ENCODE measurements around the gene GPX4. TPM values are rescaled to one million over a fixed set of nuclear protein-coding genes. Genes with fewer than 3 reads are reported as not detected.

GPX4 gene
- total and polyA plus RNA-seq, 7 donors = 269 to 662 (median 398) TPM

DNA sequence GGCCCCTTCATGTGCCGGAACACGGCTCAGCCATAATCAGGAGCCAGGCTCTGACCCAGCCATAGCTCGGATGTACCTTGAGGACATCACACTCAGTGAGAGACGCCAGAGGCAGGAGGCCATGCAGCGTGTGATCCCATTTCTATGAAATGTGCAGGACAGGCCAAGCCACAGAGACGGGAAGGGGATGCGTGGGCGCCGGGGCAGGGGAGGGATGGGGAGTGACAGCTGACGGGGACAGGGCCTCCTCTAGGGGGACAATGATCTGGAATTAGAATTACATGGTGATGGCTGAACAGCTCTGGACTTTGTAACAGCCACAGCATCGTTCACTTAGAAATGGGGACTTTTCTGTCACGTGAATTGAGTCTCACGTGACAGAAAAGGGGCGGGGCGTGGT, 35.3 kb downstream of the GPX4 start:
- Histone ChIP-seq H3K9me3 (no peaks in the 10 kb centered on the region), H3K4me3 (no peak overlapping the region), H3K27me3 (no peaks in the 10 kb centered on the region), H3K4me1 (peaks cover 0 to 21% (median 16%) of the 10 kb centered on the region in 4 donors), H3K27ac (no peak overlapping the region), H3K36me3 (peaks cover 0 to 21% (median under 1%) of the 10 kb centered on the region in 4 donors)
- TF ChIP-seq POLR2A (IDR thresholded peaks at IDR 0.05) (no peak), POLR2AphosphoS5 (IDR thresholded peaks at IDR 0.05) (no peak), EP300 (IDR thresholded peaks at IDR 0.05) (no peak)
- TF ChIP-seq, protein P1, sequence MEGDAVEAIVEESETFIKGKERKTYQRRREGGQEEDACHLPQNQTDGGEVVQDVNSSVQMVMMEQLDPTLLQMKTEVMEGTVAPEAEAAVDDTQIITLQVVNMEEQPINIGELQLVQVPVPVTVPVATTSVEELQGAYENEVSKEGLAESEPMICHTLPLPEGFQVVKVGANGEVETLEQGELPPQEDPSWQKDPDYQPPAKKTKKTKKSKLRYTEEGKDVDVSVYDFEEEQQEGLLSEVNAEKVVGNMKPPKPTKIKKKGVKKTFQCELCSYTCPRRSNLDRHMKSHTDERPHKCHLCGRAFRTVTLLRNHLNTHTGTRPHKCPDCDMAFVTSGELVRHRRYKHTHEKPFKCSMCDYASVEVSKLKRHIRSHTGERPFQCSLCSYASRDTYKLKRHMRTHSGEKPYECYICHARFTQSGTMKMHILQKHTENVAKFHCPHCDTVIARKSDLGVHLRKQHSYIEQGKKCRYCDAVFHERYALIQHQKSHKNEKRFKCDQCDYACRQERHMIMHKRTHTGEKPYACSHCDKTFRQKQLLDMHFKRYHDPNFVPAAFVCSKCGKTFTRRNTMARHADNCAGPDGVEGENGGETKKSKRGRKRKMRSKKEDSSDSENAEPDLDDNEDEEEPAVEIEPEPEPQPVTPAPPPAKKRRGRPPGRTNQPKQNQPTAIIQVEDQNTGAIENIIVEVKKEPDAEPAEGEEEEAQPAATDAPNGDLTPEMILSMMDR (IDR thresholded peaks at IDR 0.05) = no peak
- intact Hi-C loops (cut with DNase I) = no loop called here
- no peak for DNase-seq
- WGBS, 2 donors = 87 to 94% methylated on average over 15 of the region's 15 CpGs

DNA sequence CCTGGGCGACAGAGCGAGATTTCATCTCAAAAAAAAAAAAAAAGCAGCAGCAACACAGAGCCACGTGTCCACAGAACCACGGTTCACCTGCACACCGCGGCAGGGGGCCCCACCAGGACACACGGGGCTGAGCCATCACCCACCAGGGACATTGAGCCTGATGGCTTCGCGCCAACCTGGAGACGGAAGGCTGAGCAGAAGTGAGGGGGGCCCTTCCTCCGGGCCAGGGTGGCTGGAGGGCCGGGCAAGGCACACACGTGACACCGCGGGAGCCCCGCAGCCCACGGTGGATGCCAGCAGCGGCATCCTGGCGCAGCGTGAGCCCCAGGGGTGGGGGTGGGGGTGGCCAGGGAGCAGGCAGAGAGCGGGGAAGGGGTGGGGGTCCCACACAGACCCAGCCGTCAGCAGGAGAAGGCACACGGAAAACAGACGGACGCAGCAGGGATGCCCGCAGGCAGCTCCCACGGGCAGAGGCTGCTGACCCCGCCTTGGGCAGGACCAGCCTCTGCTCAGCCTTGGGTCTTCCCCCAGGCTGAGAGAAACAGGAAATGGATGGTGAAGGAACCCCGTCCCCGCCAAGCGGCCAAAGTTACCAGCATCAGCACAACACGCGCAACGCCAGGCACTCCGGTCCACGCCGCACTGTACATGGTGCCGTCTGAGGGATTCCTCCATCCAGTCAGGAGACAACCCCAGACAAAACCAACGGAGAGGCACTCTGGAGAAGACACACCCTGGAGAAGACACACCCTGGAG, 36.7 kb downstream of the GPX4 start:
- 95% methylated on average over 39 of the region's 39 CpGs for WGBS, 2 donors
- no peaks in the 10 kb centered on the region for H3K9me3 ChIP-seq
- H3K36me3 ChIP-seq = peaks cover 0 to 23% (median 2%) of the 10 kb centered on the region in 4 donors
- no peaks in the 10 kb centered on the region for H3K27me3 ChIP-seq
- intact Hi-C loops (cut with DNase I) = no loop called here
- no peak overlapping the region for H3K27ac ChIP-seq
- no peak overlapping the region for H3K4me3 ChIP-seq
- DNase-seq = no peak
- TF ChIP-seq POLR2AphosphoS5 (IDR thresholded peaks at IDR 0.05) = no peak
- no peak for TF ChIP-seq POLR2A (IDR thresholded peaks at IDR 0.05)
- TF ChIP-seq EP300 (IDR thresholded peaks at IDR 0.05) = no peak
- TF ChIP-seq, protein P1 (IDR thresholded peaks at IDR 0.05) = no peak
- H3K4me1 ChIP-seq = peaks cover 0 to 15% (median 14%) of the 10 kb centered on the region in 4 donors

DNA sequence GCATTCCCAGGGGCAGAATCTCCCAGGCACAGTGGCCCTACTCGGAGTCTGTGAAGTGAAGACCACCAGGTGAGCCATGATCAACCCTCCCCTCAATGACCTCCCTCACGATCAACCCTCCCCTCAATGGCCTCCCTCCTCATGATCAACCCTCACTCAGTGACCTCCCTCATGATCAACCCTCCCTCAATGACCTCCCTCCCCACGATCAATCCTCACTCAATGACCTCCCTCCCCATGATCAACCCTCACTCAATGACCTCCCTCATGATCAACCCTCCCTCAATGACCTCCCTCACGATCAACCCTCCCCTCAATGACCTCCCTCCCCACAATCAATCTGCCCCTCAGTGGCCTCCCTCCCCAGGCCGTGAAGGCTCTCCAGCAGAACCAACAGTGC, 38.1 kb downstream of the GPX4 start:
- 89 to 90% methylated on average over 5 of the region's 5 CpGs for WGBS, 2 donors
- no peak overlapping the region for H3K4me3 ChIP-seq
- intact Hi-C loops (cut with DNase I) = no loop called here
- peaks cover 0 to 33% (median 3%) of the 10 kb centered on the region in 4 donors for H3K36me3 ChIP-seq
- H3K4me1 ChIP-seq = peaks cover 0 to under 1% (median 0%) of the 10 kb centered on the region in 4 donors
- no peaks in the 10 kb centered on the region for H3K27me3 ChIP-seq
- TF ChIP-seq, protein P1 (IDR thresholded peaks at IDR 0.05) = no peak
- TF ChIP-seq POLR2AphosphoS5 (IDR thresholded peaks at IDR 0.05) (no peak), POLR2A (IDR thresholded peaks at IDR 0.05) (no peak), EP300 (IDR thresholded peaks at IDR 0.05) (no peak)
- no peak overlapping the region for H3K27ac ChIP-seq
- H3K9me3 ChIP-seq = no peaks in the 10 kb centered on the region
- no peak for DNase-seq

DNA sequence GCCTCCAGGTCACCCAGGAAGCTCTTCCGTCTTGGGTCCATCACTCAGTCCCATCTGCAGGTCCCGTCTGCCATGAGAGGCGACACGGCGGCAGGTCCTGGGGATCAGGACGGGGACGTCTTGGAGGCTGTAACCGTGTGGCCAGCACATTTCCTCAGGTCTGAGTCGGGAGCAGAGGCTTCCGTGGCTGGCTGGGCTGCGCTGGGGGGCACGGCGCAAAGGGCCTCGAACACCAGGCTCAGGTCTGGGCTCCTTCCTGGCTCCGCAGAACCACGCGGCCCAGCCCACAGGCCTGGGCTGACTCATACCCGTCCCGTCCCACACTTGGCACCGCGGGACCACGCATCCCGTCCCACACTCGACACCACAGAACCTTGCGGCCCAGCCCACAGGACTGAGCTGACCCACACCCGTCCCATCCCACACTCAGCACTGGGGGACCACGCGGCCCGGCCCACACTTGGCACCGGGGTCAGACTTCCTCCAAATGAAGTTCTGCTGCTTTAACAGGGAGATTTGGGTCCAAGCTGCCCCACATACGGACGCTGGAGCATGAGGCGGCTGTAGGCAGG, 40.1 kb downstream of the GPX4 start:
- Histone ChIP-seq H3K4me1 (no peaks in the 10 kb centered on the region), H3K27me3 (no peaks in the 10 kb centered on the region), H3K27ac (no peak overlapping the region), H3K9me3 (no peaks in the 10 kb centered on the region), H3K4me3 (no peak overlapping the region), H3K36me3 (peaks cover 0 to 43% (median 4%) of the 10 kb centered on the region in 4 donors)
- TF ChIP-seq POLR2AphosphoS5 (IDR thresholded peaks at IDR 0.05) (no peak), POLR2A (IDR thresholded peaks at IDR 0.05) (no peak), EP300 (IDR thresholded peaks at IDR 0.05) (no peak)
- TF ChIP-seq, protein P1 (IDR thresholded peaks at IDR 0.05) = no peak
- 96% methylated on average over 33 of the region's 33 CpGs for WGBS, 2 donors
- intact Hi-C loops (cut with DNase I) = no loop called here
- DNase-seq = no peak
